Endothelial cell of umbilical vein (primary cell): Measurements from ENCODE around the gene RANBP1. TPM values are rescaled to one million over a fixed set of nuclear protein-coding genes. Genes with fewer than 3 reads are reported as not detected.

Source experiments
- BruUV-seq: library from RNA; stranded (reverse); fragments of 400-500 nt; replicated peaks from 2 replicates; lab custom pipeline; 2021; lab: Mats Ljungman, UMichigan
- CTCF ChIA-PET: fragments of 300-600, 350-600 bp; sonication (Branson Sonifier 250); formaldehyde crosslinking; loops from one replicate; lab custom pipeline; 2021; ENCODE audit warnings: antibody characterized with exemption, inconsistent platforms; lab: Charles Lee
- POLR2A ChIA-PET: fragments of 300-600, 350-600 bp; sonication (Branson Sonifier 250); formaldehyde crosslinking; loops from one replicate; lab custom pipeline; 2021; ENCODE audit warnings: antibody characterized with exemption, inconsistent platforms; lab: Charles Lee
- DNase-seq: peaks from one replicate; pipeline ENCODE4 v3.0.0-alpha.2; 2011; ENCODE audit warnings: low read depth, low spot score
- FAIRE-seq: peaks from 2 replicates; lab custom pipeline; 2011; peaks lifted over from hg19 to GRCh38; lab: Jason Lieb, UNC
- H2AFZ ChIP-seq: 2 replicates; pipeline ENCODE4 v1.6.0; 2012; ENCODE audit warnings: low read depth, low read length, control low read depth, inconsistent platforms
- H3K27ac ChIP-seq: 2 replicates; pipeline ENCODE4 v1.5.1; 2011; ENCODE audit warnings: low read depth, mild to moderate bottlenecking, control low read depth, low read length, moderate library complexity; ENCODE audit not compliant: insufficient read depth
- H3K27me3 ChIP-seq, 2 experiments: 2 replicates each; pipeline versions ENCODE4 v1.6.0 to v1.6.1; 2011; ENCODE audit warnings: low read length in 2 of 2, mixed read lengths in 1 of 2; ENCODE audit not compliant: control insufficient read depth in 2 of 2, insufficient read depth in 2 of 2
- H3K36me3 ChIP-seq, 2 experiments: 2 replicates in 1 of 2; 3 replicates in 1 of 2; pipeline ENCODE4 v1.5.1; 2011; ENCODE audit warnings: low read length in 2 of 2, mild to moderate bottlenecking in 1 of 2, moderate library complexity in 1 of 2; ENCODE audit not compliant: control insufficient read depth in 2 of 2, insufficient read depth in 2 of 2; ENCODE audit errors: extremely low read depth in 1 of 2
- H3K4me1 ChIP-seq: 3 replicates; pipeline ENCODE4 v1.5.1; 2011; ENCODE audit warnings: mild to moderate bottlenecking, low read length; ENCODE audit not compliant: control insufficient read depth, insufficient read depth; ENCODE audit errors: extremely low read depth
- H3K4me2 ChIP-seq: 2 replicates; pipeline ENCODE4 v1.6.1; 2011; ENCODE audit warnings: low read length, control low read depth, mixed read lengths; ENCODE audit not compliant: insufficient read depth
- H3K4me3 ChIP-seq, 3 experiments: fragments of 200-600 bp in 1 of 3; sonication (generic), shearing (Covaris generic) in 1 of 3; replicated peaks in 1 of 3; 2 replicates each; pipeline ENCODE4 v1.5.1; 2011 to 2016; ENCODE audit warnings: control low read depth in 3 of 3, low read length in 3 of 3, mild to moderate bottlenecking in 2 of 3, inconsistent platforms in 1 of 3, low read depth in 1 of 3, moderate library complexity in 1 of 3; ENCODE audit not compliant: insufficient read depth in 1 of 3
- H3K79me2 ChIP-seq: 2 replicates; pipeline ENCODE4 v1.6.0; 2012; ENCODE audit warnings: low read length, inconsistent platforms; ENCODE audit not compliant: control insufficient read depth, insufficient read depth
- H3K9ac ChIP-seq: replicated peaks from 2 replicates; pipeline ENCODE3; 2011; ENCODE audit warnings: low read length, control low read depth; ENCODE audit not compliant: insufficient read depth; ENCODE audit errors: extremely low read depth
- H3K9me1 ChIP-seq: replicated peaks from 3 replicates; pipeline ENCODE4 v1.6.0; 2011; ENCODE audit warnings: mild to moderate bottlenecking, low read length; ENCODE audit not compliant: control insufficient read depth, insufficient read depth; ENCODE audit errors: extremely low read depth
- H3K9me3 ChIP-seq: replicated peaks from 2 replicates; pipeline ENCODE4 v1.5.1; 2012; ENCODE audit warnings: low read length, inconsistent platforms; ENCODE audit not compliant: control insufficient read depth, insufficient read depth
- H4K20me1 ChIP-seq: replicated peaks from 2 replicates; pipeline ENCODE3; 2011; ENCODE audit warnings: mild to moderate bottlenecking, low read length; ENCODE audit not compliant: control insufficient read depth, insufficient read depth; ENCODE audit errors: extremely low read depth
- CTCF ChIP-seq, 2 donors: IDR thresholded peaks; 1 replicate in 1 of 2; 2 replicates in 1 of 2; pipeline ENCODE4 v1.5.1; 2011; ENCODE audit warnings: low read length in 2 of 2, mild to moderate bottlenecking in 2 of 2, moderate library complexity in 2 of 2, control low read depth in 1 of 2, inconsistent platforms in 1 of 2, low read depth in 1 of 2; ENCODE audit not compliant: insufficient read depth in 1 of 2; ENCODE audit errors: extremely low read depth in 1 of 2
- EZH2 ChIP-seq: IDR thresholded peaks from 2 replicates; pipeline ENCODE4 v1.6.1; 2012; ENCODE audit warnings: borderline replicate concordance, low read depth, mild to moderate bottlenecking, moderate library complexity, low read length, inconsistent platforms; ENCODE audit not compliant: severe bottlenecking
- FOS ChIP-seq: IDR thresholded peaks from 2 replicates; pipeline ENCODE4 v1.6.1; 2011; ENCODE audit warnings: mild to moderate bottlenecking, low read length, moderate library complexity, borderline replicate concordance; ENCODE audit not compliant: insufficient read depth
- JUN ChIP-seq: IDR thresholded peaks from 2 replicates; pipeline ENCODE4 v1.6.1; 2011; ENCODE audit warnings: borderline replicate concordance, low read depth; ENCODE audit not compliant: insufficient read length, insufficient read depth
- MYC ChIP-seq: IDR thresholded peaks from one replicate; pipeline ENCODE4 v1.6.1; 2011; ENCODE audit warnings: mild to moderate bottlenecking, low read depth, low read length
- POLR2A ChIP-seq: IDR thresholded peaks from 2 replicates; pipeline ENCODE4 v1.6.1; 2012; ENCODE audit warnings: low read depth, mild to moderate bottlenecking, control low read depth, low read length
- POLR2AphosphoS5 ChIP-seq: IDR thresholded peaks from 2 replicates; pipeline ENCODE4 v1.6.1; 2012; ENCODE audit warnings: low read depth, mild to moderate bottlenecking, control low read depth, low read length, moderate library complexity; ENCODE audit not compliant: insufficient read depth
- dilution Hi-C: fragments of 300-500 bp; cut with MboI; formaldehyde crosslinking; loops from one replicate; pipeline ENCODE4 v1.15.0; 2019; ENCODE audit warnings: low sequenced_read_pairs; ENCODE audit not compliant: extremely low pct_ligation_motif_present
- intact Hi-C: fragments of 100-400 bp; cut with micrococcal nuclease; formaldehyde crosslinking; loops from one replicate; pipeline ENCODE4 v1.10.0; 2022
- polyA plus RNA-seq, 4 experiments: library from polyadenylated mRNA; depleted of rRNA in 3 of 4; stranded (reverse) in 3 of 4; unstranded in 1 of 4; fragments of >200 nt; gene quantifications; 2 replicates each; pipeline versions ENCODE4 v1.2.1 to v1.2.3, GENCODE V29; 2011 to 2012; ENCODE audit warnings: missing spikeins in 1 of 4
- total RNA-seq: library from RNA; stranded (reverse); gene quantifications from 2 replicates; pipeline ENCODE4 v1.2.3, GENCODE V29; 2021
- TF ChIP-seq, protein P1 (sequence below): IDR thresholded peaks from 2 replicates; pipeline ENCODE4 v1.6.1; 2011; ENCODE audit not compliant: insufficient read depth, insufficient read length

Gene RANBP1
- total and polyA plus RNA-seq, 2 donors (not counting 3 experiments of a cell fraction or from before 2014, with no cell fraction given): 228 to 247 TPM

DNA sequence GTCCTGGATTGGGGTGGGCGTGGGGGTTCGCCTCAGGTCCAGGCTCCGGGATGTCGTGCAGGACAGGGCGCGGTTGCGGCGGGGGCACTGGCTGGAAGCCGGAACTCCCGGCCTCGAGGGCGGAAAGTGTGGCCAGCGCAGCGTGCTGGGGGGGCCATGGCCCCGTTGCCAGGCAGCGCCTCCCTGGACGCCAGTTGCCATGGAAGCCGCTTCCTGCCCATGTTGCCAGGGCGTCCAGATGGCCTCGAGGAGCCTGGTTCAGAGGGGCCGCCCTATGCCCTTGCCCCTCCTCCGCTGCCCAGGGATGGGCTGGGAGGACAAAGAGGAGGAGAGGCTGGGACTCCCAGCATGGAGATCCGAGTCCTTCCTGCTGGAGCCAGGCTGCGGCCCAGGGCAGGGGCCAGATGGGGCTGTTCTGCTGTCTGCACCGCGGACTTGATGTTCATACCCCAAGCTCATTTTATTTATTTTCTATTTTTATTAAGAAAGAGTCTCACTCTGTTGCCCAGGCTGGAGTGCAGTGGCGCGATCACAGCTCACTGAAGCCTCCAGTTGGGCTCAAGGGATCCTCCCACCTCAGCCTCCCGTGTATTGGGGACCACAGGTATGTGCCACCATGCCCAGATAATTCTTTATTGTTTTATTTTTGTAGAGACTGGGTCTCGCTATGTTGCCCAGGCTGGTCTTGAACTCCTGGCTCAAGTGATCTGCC, 39.6 kb downstream of the RANBP1 start:
- FAIRE-seq: peak; percentile 87
- TF ChIP-seq JUN (no peak), POLR2A (no peak), POLR2AphosphoS5 (peak; percentile 43), CTCF (IDR thresholded peaks at IDR 0.05; ENCODE audit: extremely low read depth in 1 of 2, insufficient read depth in 1 of 2, low read depth in 1 of 2, low read length in 2 of 2) (no peak), MYC (no peak), EZH2 (no peak), FOS (no peak)
- TF ChIP-seq, protein P1, sequence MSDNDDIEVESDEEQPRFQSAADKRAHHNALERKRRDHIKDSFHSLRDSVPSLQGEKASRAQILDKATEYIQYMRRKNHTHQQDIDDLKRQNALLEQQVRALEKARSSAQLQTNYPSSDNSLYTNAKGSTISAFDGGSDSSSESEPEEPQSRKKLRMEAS: peak; percentile 61
- Histone ChIP-seq H3K9ac (no peak overlapping the region), H3K27ac (no peak overlapping the region), H3K9me1 (no peaks in the 10 kb centered on the region), H3K36me3 (no peaks in the 10 kb centered on the region), H2AFZ (peak overlapping the region; percentile 32), H3K27me3 (no peaks in the 10 kb centered on the region), H3K4me1 (peaks cover 5% of the 10 kb centered on the region), H3K9me3 (no peaks in the 10 kb centered on the region), H3K4me2 (peak overlapping the region; percentile 25), H4K20me1 (no peaks in the 10 kb centered on the region), H3K4me3 (peak overlapping the region; percentile 23 to 46 (median 36)), H3K79me2 (no peaks in the 10 kb centered on the region)
- POLR2A ChIA-PET: no interaction called here
- dilution Hi-C loops: no loop called here
- no TSS peak for BruUV-seq
- intact Hi-C loops: loop anchor here (5.0 kb wide), 2 partner anchors 52 to 302 kb away; no protein-coding TSS in a partner anchor
- CTCF ChIA-PET: interaction anchor here (1.0 to 3.2 kb wide), 5 partner anchors 83 to 137 kb away, joined by 7 to 52 read pairs (median 25); no protein-coding TSS in a partner anchor
- DNase-seq: peak; percentile 64
